OCI-LY3 (cell line): ENCODE data around the gene DOCK4.

Experiments used
- EZH2phosphoT487 ChIP-seq: fragments of 200-600 bp; shearing (Covaris generic); IDR thresholded peaks from 2 replicates; pipeline ENCODE4 v1.6.1; 2018; ENCODE audit warnings: antibody characterized with exemption, mixed run types, low read depth
- TF ChIP-seq, protein P1 (sequence below): fragments of 200-600, 300-600 bp; sonication (generic); IDR thresholded peaks from 2 replicates; pipeline ENCODE4 v1.5.1; 2014; ENCODE audit warnings: antibody characterized with exemption, low read length, low read depth

DNA sequence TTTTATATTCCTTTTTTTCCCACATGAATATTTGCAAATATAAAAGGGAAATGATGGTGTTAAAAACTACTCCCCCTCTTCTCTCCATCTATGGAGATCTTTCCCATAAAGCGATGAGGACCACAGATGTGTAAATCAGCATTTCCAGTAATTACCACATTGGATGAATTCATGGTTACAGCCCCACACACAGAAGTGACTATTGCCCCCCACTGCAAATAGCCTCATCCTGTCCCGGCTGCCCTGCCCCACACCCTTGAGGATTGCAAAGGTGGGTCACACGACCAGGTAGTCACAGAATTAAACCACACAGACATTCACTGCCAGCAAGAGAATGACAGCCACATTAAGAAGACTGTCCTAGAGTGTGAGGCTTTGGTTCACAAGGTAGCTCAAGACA lies 145.1 kb downstream of the DOCK4 start:
- TF ChIP-seq, protein P1, sequence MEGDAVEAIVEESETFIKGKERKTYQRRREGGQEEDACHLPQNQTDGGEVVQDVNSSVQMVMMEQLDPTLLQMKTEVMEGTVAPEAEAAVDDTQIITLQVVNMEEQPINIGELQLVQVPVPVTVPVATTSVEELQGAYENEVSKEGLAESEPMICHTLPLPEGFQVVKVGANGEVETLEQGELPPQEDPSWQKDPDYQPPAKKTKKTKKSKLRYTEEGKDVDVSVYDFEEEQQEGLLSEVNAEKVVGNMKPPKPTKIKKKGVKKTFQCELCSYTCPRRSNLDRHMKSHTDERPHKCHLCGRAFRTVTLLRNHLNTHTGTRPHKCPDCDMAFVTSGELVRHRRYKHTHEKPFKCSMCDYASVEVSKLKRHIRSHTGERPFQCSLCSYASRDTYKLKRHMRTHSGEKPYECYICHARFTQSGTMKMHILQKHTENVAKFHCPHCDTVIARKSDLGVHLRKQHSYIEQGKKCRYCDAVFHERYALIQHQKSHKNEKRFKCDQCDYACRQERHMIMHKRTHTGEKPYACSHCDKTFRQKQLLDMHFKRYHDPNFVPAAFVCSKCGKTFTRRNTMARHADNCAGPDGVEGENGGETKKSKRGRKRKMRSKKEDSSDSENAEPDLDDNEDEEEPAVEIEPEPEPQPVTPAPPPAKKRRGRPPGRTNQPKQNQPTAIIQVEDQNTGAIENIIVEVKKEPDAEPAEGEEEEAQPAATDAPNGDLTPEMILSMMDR, result no peak
- no peak for TF ChIP-seq EZH2phosphoT487
